Neural crest cell (in vitro differentiated cells): ENCODE data around the gene KCNIP3. TPM values are rescaled to one million over a fixed set of nuclear protein-coding genes. Genes with fewer than 3 reads are reported as not detected.

Source experiments
- DNase-seq: peaks from one replicate; pipeline ENCODE4 v3.0.0; 2021; ENCODE audit warnings: low read depth, mixed read lengths, low spot score
- H3K27ac Mint-ChIP-seq: one replicate; pipeline ENCODE4 v1.8.0; 2021; ENCODE audit warnings: mild to moderate bottlenecking, mixed read lengths; ENCODE audit not compliant: unreplicated experiment
- H3K27me3 Mint-ChIP-seq: 2 replicates; pipeline ENCODE4 v1.8.0; 2021; ENCODE audit warnings: low read depth, mild to moderate bottlenecking, mixed read lengths
- H3K36me3 Mint-ChIP-seq: 2 replicates; pipeline ENCODE4 v1.8.0; 2021; ENCODE audit warnings: low read depth, mild to moderate bottlenecking, mixed read lengths
- H3K4me1 Mint-ChIP-seq: 2 replicates; pipeline ENCODE4 v1.8.0; 2021; ENCODE audit warnings: mixed read lengths
- H3K4me3 Mint-ChIP-seq: one replicate; pipeline ENCODE4 v1.8.0; 2021; ENCODE audit warnings: mild to moderate bottlenecking, mixed read lengths
- H3K9me3 Mint-ChIP-seq: 2 replicates; pipeline ENCODE4 v1.8.0; 2021; ENCODE audit warnings: mixed read lengths
- total RNA-seq: library from RNA; stranded (reverse); gene quantifications from 2 replicates; pipeline ENCODE4 v1.2.1, GENCODE V29; 2021
- TF ChIP-seq, protein P1 (sequence below): fragments of 200-600 bp; sonication (generic); conservative IDR thresholded peaks from 2 replicates; pipeline ENCODE4 v1.5.0; 2021; ENCODE audit warnings: antibody characterized with exemption, mild to moderate bottlenecking

The KCNIP3 gene
- total RNA-seq, 1 donor from 2014 or later: 2.9 TPM

DNA sequence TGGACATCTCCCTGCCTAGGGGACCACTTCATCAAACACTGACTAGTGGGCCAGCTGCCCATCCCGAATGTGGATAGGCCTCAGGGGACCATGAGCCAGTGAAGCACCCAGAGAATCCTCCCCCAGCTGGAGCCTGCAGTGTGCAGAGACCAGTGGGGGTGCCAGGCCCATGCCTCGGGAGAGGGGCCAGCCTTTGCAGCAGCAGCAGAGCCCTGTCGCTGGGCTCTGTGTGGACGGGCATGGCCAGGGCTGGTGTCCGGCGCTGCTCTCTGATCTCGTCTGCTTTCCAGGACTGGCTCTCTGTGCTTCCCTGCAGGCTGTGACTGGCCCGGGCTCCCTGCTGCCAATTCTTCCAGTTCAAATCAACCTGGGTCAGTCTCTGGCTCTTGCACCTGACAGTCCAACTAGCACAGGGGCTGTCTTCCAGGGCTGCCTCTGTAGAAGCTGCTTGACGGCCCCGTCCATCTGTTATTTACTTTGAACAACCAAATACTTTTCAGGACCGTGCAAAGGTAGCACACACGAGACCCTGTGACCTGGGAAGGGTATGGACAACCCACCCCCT is 11.4 kb downstream of the KCNIP3 start:
- no peak overlapping the region for H3K4me3 Mint-ChIP-seq
- H3K9me3 Mint-ChIP-seq: no peaks in the 10 kb centered on the region
- DNase-seq: no peak
- H3K27me3 Mint-ChIP-seq: no peaks in the 10 kb centered on the region
- no peaks in the 10 kb centered on the region for H3K36me3 Mint-ChIP-seq
- H3K27ac Mint-ChIP-seq: no peak overlapping the region
- peaks cover 4% of the 10 kb centered on the region for H3K4me1 Mint-ChIP-seq
- TF ChIP-seq, protein P1, sequence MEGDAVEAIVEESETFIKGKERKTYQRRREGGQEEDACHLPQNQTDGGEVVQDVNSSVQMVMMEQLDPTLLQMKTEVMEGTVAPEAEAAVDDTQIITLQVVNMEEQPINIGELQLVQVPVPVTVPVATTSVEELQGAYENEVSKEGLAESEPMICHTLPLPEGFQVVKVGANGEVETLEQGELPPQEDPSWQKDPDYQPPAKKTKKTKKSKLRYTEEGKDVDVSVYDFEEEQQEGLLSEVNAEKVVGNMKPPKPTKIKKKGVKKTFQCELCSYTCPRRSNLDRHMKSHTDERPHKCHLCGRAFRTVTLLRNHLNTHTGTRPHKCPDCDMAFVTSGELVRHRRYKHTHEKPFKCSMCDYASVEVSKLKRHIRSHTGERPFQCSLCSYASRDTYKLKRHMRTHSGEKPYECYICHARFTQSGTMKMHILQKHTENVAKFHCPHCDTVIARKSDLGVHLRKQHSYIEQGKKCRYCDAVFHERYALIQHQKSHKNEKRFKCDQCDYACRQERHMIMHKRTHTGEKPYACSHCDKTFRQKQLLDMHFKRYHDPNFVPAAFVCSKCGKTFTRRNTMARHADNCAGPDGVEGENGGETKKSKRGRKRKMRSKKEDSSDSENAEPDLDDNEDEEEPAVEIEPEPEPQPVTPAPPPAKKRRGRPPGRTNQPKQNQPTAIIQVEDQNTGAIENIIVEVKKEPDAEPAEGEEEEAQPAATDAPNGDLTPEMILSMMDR: no peak

- Mint-ChIP-seq H3K27ac (no peak overlapping the region), H3K4me1 (peaks cover 8% of the 10 kb centered on the region), H3K27me3 (no peaks in the 10 kb centered on the region), H3K4me3 (no peak overlapping the region), H3K9me3 (no peaks in the 10 kb centered on the region), H3K36me3 (no peaks in the 10 kb centered on the region)
- TF ChIP-seq, protein P1: no peak
- no peak for DNase-seq
Measured at GRCh38 chr2:95309599-95309998, 12.5 kb downstream of the KCNIP3 start.

DNA sequence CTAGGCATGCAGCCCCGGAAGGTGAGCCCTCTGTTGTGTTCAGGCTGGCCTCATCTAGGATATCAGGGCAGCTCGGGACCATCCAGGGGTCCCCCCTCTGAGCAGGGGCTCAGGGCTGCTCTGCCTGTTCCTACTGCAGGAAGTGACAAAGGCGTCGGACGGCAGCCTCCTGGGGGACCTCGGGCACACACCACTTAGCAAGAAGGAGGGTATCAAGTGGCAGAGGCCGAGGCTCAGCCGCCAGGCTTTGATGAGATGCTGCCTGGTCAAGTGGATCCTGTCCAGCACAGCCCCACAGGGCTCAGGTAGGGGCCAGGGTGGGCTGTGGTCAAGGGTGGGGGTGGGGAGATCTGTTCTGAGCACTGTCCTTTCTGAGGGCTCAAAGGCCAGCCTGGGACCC is 13.1 kb downstream of the KCNIP3 start:
- DNase-seq: no peak
- no peak overlapping the region for H3K27ac Mint-ChIP-seq
- H3K9me3 Mint-ChIP-seq: no peaks in the 10 kb centered on the region
- H3K36me3 Mint-ChIP-seq: no peaks in the 10 kb centered on the region
- H3K4me1 Mint-ChIP-seq: peaks cover 13% of the 10 kb centered on the region
- TF ChIP-seq, protein P1: no peak
- no peaks in the 10 kb centered on the region for H3K27me3 Mint-ChIP-seq
- no peak overlapping the region for H3K4me3 Mint-ChIP-seq

GRCh38 chr2:95310651-95311050 is 13.5 kb downstream of the KCNIP3 start:
- TF ChIP-seq, protein P1: no peak
- no peak for DNase-seq
- H3K27me3 Mint-ChIP-seq: no peaks in the 10 kb centered on the region
- no peak overlapping the region for H3K27ac Mint-ChIP-seq
- no peaks in the 10 kb centered on the region for H3K36me3 Mint-ChIP-seq
- H3K4me3 Mint-ChIP-seq: no peak overlapping the region
- H3K4me1 Mint-ChIP-seq: peaks cover 13% of the 10 kb centered on the region
- no peaks in the 10 kb centered on the region for H3K9me3 Mint-ChIP-seq

DNA sequence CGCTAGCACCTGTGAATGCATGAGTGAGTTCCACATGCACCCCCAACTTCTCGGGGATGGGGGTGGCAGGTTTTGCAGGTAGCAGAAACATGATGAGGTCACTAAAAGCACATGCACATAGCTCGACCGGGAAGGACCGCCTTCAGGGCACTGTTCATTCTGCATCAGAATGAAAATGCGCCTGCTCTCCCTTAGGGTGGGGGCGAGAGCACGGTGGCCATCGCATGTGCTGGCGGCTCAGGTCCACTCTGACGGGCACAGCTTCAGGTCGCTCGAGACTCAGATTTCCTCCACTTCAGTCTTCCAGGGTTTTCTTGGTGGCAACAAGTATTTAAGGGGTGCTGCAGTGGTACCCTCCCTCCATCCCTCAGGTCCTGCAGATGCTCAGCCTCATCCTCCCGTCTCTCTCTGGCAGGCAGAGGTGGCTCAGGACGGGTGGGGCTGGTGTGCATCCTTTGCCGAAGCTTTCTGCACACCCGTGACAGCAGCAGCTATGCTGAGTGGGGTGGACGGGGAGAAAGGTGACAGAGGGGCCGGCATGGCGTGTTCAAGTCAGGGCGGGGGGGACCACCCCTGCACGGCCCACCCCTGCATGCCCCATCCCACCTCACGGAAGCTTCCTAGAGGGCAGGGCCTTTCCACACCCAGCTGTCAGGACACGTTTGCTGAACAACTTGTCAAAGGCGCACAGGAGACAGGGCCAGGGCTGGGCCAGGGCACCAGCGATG is 14.8 kb downstream of the KCNIP3 start:
- H3K27ac Mint-ChIP-seq: no peak overlapping the region
- no peak overlapping the region for H3K4me3 Mint-ChIP-seq
- TF ChIP-seq, protein P1: no peak
- no peak for DNase-seq
- peaks cover 19% of the 10 kb centered on the region for H3K4me1 Mint-ChIP-seq
- no peaks in the 10 kb centered on the region for H3K27me3 Mint-ChIP-seq
- no peaks in the 10 kb centered on the region for H3K9me3 Mint-ChIP-seq
- no peaks in the 10 kb centered on the region for H3K36me3 Mint-ChIP-seq
